Glutamatergic neuron (in vitro differentiated cells): ENCODE measurements around the gene DAGLA. TPM values are rescaled to one million over a fixed set of nuclear protein-coding genes. Genes with fewer than 3 reads are reported as not detected.

Experiments used
- DNase-seq: peaks from one replicate; pipeline ENCODE4 v3.0.0; 2022
- H3K27ac Mint-ChIP-seq: one replicate; pipeline ENCODE4 v1.8.0; 2020; ENCODE audit warnings: mild to moderate bottlenecking, mixed read lengths, inconsistent platforms; ENCODE audit not compliant: unreplicated experiment
- H3K27me3 Mint-ChIP-seq: one replicate; pipeline ENCODE4 v1.8.0; 2020; ENCODE audit warnings: mild to moderate bottlenecking, moderate library complexity, mixed read lengths, inconsistent platforms; ENCODE audit not compliant: unreplicated experiment
- H3K36me3 Mint-ChIP-seq: one replicate; pipeline ENCODE4 v1.8.0; 2020; ENCODE audit warnings: mild to moderate bottlenecking, mixed read lengths, inconsistent platforms; ENCODE audit not compliant: unreplicated experiment
- H3K4me1 Mint-ChIP-seq: one replicate; pipeline ENCODE4 v1.8.0; 2020; ENCODE audit warnings: mild to moderate bottlenecking, low read depth, mixed read lengths, inconsistent platforms; ENCODE audit not compliant: unreplicated experiment
- H3K4me3 Mint-ChIP-seq: one replicate; pipeline ENCODE4 v1.8.0; 2020; ENCODE audit warnings: mild to moderate bottlenecking, mixed read lengths, inconsistent platforms; ENCODE audit not compliant: unreplicated experiment
- H3K9me3 Mint-ChIP-seq: one replicate; pipeline ENCODE4 v1.8.0; 2020; ENCODE audit warnings: mild to moderate bottlenecking, moderate library complexity, mixed read lengths, inconsistent platforms; ENCODE audit not compliant: unreplicated experiment
- CTCF ChIP-seq: fragments of 200-600 bp; sonication (generic); IDR thresholded peaks from one replicate; pipeline ENCODE4 v1.5.0; 2021; ENCODE audit not compliant: partially characterized antibody, unreplicated experiment
- long read RNA-seq: library from polyadenylated mRNA; unstranded; transcript quantifications from one replicate; pipeline ENCODE4 v2.0.0, GENCODE V29; 2020; ENCODE audit not compliant: unreplicated experiment
- total RNA-seq: library from RNA; stranded (reverse); fragmentation: NEBNext Ultra II Directional; extraction: Animal tissue kit (Norgen Biotek cat#: 25700); gene quantifications from one replicate; pipeline ENCODE4 v1.2.1, GENCODE V29; 2021; ENCODE audit not compliant: unreplicated experiment

DAGLA gene
- total RNA-seq, result 9.6 TPM
- long read RNA-seq, partial matches to known transcripts, result 1 of 1 reads
- long read RNA-seq, other reads (novel, unspliced or antisense), result 0 of 1 reads

GRCh38 chr11:61679893-61680621, at the start of gene DAGLA:
TSS of gene DAGLA (plus strand) at chr11:61680391. CDS start at chr11:61720156, 39,765 bp downstream.
- Mint-ChIP-seq H3K4me3 (peak within 1 kb of the TSS; percentile 82), H3K27me3 (peaks cover 9% of the 10 kb centered on the region), H3K36me3 (no peaks in the 10 kb centered on the region), H3K9me3 (peaks cover 16% of the 10 kb centered on the region), H3K27ac (no peak within 1 kb of the TSS), H3K4me1 (peaks cover 27% of the 10 kb centered on the region)
- TF ChIP-seq CTCF, result peak; percentile 98
- peak; percentile 85 for DNase-seq

GRCh38 chr11:61632096-61632495, 48.1 kb upstream of the DAGLA start:
- Mint-ChIP-seq H3K36me3 (no peaks in the 10 kb centered on the region), H3K27ac (peak overlapping the region; percentile 79), H3K4me3 (no peak overlapping the region), H3K27me3 (peaks cover 8% of the 10 kb centered on the region), H3K9me3 (peaks cover 3% of the 10 kb centered on the region), H3K4me1 (peaks cover 35% of the 10 kb centered on the region)
- TF ChIP-seq CTCF, result no peak
- peak; percentile 62 for DNase-seq

- no peak for TF ChIP-seq CTCF
- Mint-ChIP-seq H3K27ac (no peak overlapping the region), H3K4me3 (no peak overlapping the region), H3K27me3 (peaks cover 7% of the 10 kb centered on the region), H3K4me1 (peaks cover 19% of the 10 kb centered on the region), H3K36me3 (no peaks in the 10 kb centered on the region), H3K9me3 (peaks cover 3% of the 10 kb centered on the region)
- no peak for DNase-seq
These were observed 44.9 kb upstream of the DAGLA start for GRCh38 chr11:61635304-61635703.

GRCh38 chr11:61635787-61636186, 44.4 kb upstream of the DAGLA start:
- Mint-ChIP-seq H3K36me3 (no peaks in the 10 kb centered on the region), H3K27ac (peak overlapping the region; percentile 50), H3K9me3 (peaks cover 3% of the 10 kb centered on the region), H3K4me3 (peak overlapping the region; percentile 5), H3K4me1 (peaks cover 19% of the 10 kb centered on the region), H3K27me3 (peaks cover 7% of the 10 kb centered on the region)
- no peak for DNase-seq
- no peak for TF ChIP-seq CTCF

GRCh38 chr11:61636676-61637075, 43.5 kb upstream of the DAGLA start:
- Mint-ChIP-seq H3K4me3 (no peak overlapping the region), H3K9me3 (peaks cover 3% of the 10 kb centered on the region), H3K36me3 (no peaks in the 10 kb centered on the region), H3K27ac (peak overlapping the region; percentile 48), H3K27me3 (peaks cover 9% of the 10 kb centered on the region), H3K4me1 (peaks cover 19% of the 10 kb centered on the region)
- no peak for DNase-seq
- no peak for TF ChIP-seq CTCF
